ENCODE measurements around the gene NYAP1. TPM values are rescaled to one million over a fixed set of nuclear protein-coding genes. Genes with fewer than 3 reads are reported as not detected.

The NYAP1 gene
- total RNA-seq, 1 donor from 2014 or later = 1.2 TPM

- no peak for DNase-seq (ENCODE audit: low spot score)
Measured at GRCh38 chr7:100456562-100456961, 27.2 kb upstream of the NYAP1 start.

- DNase-seq (ENCODE audit: low spot score) = no peak
Measured at GRCh38 chr7:100457033-100457432, 26.7 kb upstream of the NYAP1 start.

DNA sequence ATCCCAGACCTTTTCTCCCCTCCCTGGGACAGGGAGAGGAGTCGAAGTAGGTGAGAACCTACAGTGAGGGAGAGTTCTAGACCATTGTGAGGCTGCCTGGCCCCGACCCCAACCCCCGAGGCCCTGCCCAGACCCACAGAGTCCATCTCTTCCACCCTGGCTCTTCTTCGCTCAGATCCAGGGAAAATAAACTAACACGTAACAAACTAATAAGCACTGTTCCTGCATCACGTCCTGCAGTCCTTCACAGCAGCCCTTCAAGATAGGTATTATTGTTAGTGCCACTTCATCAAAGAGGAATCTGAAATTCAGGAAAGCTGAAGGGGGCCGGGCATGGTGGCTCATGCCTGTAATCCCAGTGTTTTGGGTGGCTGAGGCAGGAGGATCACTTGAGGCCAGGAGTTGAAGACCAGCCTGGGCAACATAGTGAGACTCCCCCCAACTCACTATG lies 19.5 kb upstream of the NYAP1 start, which contains the start of gene SPACDR:
TSS of gene SPACDR (minus strand) at position 51 of the 451 bp plus-strand sequence. CDS start 235 bp downstream, outside the sequence.
- DNase-seq (ENCODE audit: low spot score) = no peak

DNA sequence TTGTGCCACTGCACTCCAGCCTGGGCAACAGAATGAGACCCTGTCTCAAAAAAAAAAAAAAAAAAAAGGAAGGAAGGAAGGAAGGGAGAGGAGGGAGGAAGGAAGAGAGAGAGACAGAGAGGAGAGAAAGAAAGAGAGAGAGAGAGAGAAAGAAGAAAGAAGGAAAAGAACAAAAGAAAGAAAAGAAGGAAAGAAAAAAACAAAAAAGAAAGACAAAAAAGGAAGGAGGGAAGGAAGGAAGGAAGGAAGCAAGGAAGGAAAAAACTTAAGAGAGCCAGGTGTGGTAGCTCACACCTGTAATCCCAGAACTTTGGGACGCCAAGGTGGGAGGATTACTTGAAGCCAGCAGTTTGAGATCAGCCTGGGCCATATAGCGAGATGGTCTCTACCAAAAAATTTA lies 18.9 kb upstream of the NYAP1 start:
- DNase-seq (ENCODE audit: low spot score) = no peak

DNA sequence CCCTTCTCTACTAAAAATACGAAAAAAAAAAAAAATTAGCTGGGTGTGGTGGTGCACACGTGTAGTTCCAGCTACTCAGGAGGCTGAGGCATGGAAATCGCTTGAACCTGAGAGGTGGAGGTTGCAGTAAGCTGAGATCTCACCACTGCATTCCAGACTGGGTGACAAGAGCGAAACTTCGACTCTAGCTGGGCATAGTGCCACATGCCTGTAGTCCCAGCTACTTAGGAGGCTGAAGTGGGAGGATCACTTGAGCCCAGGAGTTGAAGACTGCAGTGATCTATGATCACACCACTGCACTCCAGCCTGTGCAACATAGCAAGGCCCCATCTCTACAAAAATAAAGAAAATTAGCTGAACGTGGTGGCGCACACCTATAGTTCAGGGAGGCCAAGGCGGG lies 18.4 kb upstream of the NYAP1 start:
- no peak for DNase-seq (ENCODE audit: low spot score)

GRCh38 chr7:100465702-100466311 lies 17.9 kb upstream of the NYAP1 start:
- DNase-seq (ENCODE audit: low spot score) = no peak

- DNase-seq (ENCODE audit: low spot score) = no peak
Measured at GRCh38 chr7:100466653-100467605, 16.8 kb upstream of the NYAP1 start.

GRCh38 chr7:100467638-100468373 lies 15.9 kb upstream of the NYAP1 start:
- no peak for DNase-seq (ENCODE audit: low spot score)

DNA sequence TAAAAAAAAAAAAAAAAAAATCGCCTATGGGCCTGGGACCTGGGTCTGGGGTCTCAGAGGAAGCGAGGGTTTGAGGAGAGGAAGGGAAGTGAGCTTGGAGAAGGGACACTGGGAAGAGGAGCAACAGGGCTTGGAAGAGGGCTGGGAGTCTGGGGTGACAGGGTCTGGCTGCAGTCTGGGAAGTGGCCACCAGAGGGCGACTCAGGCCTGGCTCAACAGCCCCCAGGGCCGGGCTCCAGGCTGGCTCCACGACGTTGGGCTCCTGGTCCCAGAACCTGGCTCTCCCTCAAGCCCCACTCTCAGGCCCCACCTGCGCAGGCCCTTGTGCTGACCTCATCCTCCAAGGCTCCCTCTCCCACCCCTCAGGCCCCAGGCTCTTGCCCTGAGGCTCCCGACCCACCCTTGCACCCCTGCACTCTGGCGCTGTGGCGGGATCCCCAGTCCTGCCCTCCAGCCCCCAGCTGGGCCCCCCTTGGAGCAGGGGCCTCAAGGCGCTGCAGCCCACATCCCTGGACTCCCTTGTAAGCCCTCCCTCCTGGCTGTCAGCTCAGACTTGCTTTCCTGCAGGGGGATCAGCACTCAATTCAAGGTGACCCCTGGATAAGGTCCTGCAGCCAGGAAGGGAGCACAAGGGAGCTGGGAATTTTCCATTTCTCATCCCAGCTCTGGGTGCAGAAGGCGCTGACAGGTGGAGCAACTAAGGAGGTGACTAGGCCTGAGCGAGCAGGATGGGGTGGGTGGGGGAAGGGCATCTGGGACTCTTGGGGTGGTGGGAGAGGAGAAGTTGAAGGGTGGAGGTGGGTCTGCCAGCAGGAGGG lies 14.3 kb upstream of the NYAP1 start:
- peak; percentile 95 for DNase-seq (ENCODE audit: low spot score)

GRCh38 chr7:100471021-100471420 lies 12.7 kb upstream of the NYAP1 start:
- DNase-seq (ENCODE audit: low spot score) = no peak

DNA sequence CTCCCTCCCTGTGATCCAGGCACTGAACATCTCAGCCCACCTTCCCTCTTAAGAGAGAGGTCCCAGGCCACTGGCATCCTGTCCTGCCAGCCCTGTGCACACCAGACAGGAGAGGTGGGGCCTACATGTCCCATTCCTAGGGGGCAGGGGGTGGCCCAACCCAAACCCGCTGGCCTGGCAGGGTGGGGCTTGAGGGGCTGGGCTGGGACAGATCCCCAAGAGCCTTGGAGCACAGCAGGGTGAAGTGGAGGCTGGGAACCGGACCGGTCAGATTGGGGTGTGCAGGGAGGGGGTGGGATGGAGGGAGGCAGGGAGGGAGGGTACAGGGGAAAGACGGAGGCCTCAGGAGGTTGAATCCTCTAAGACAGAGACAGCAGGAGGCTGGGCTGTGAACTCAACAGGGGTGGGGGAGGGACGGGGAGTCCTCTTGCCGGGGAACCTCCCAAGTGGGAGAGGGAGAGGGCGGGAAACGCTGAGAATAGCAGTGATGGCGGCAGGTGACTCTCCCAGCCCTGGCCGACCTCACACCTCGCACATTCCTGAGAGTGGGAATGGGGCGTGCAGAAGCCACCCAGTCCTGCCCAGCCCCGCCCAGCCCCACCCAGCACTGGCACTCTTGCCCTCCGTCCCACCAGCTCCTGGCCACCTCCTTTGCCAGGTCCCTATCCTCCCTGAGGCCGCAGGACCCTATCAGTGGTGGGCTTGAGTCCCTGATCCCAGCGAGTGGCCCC lies 11.4 kb upstream of the NYAP1 start:
- DNase-seq (ENCODE audit: low spot score) = no peak

DNA sequence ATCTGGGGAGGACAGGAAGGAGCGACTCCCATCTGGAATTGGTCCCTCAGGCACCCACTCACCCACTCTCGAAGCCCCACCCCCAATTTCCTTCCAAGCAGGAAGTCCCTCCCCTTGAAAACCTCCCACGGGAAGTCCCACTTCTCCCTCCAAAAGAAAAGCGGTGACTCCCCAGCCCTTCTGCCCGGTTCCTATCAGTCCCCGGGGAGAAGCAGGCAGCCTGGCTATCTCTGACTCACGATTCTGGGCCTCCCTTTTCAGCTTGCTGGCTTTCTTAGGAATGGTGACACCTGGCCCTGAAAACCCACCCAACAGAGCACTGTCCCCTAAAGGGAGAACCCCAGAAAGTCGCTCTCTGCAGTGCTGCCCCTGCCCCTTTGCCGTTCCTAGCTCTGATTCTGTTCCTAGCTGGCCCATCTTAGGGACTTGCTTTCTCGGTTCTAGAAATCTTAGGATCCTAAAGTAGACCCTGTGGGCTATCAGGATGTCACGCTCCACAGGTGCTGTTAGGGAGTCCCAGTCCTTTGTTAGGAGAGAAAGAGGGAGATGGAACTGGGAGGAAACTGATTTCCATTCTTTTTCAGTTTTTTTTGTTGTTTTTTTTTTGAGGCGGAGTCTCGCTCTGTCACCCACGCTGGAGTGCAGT lies 10.8 kb upstream of the NYAP1 start:
- no peak for DNase-seq (ENCODE audit: low spot score)

DNA sequence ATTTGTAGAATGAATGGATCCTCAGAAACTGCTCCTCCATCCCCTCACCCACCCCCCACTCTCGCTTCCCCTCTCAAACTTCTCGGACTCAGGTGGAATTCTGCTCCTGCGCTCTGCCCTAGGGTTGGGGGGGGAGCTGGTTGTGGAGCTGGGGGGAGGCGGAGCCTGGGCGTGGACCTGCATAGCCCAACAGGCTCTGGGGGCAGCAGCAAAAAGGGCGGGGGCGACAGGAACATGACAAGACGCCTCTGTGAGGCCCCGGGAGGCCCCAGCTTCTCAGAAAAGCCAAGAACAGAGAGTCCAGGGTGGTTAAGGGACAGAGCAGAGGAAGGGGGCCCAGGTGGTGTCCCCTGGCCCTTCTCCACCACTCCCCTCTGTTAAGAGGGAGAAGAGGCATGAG lies 8.2 kb upstream of the NYAP1 start:
- no peak for DNase-seq (ENCODE audit: low spot score)

- DNase-seq (ENCODE audit: low spot score) = no peak
Measured at GRCh38 chr7:100476101-100476780, 7.5 kb upstream of the NYAP1 start.

DNA sequence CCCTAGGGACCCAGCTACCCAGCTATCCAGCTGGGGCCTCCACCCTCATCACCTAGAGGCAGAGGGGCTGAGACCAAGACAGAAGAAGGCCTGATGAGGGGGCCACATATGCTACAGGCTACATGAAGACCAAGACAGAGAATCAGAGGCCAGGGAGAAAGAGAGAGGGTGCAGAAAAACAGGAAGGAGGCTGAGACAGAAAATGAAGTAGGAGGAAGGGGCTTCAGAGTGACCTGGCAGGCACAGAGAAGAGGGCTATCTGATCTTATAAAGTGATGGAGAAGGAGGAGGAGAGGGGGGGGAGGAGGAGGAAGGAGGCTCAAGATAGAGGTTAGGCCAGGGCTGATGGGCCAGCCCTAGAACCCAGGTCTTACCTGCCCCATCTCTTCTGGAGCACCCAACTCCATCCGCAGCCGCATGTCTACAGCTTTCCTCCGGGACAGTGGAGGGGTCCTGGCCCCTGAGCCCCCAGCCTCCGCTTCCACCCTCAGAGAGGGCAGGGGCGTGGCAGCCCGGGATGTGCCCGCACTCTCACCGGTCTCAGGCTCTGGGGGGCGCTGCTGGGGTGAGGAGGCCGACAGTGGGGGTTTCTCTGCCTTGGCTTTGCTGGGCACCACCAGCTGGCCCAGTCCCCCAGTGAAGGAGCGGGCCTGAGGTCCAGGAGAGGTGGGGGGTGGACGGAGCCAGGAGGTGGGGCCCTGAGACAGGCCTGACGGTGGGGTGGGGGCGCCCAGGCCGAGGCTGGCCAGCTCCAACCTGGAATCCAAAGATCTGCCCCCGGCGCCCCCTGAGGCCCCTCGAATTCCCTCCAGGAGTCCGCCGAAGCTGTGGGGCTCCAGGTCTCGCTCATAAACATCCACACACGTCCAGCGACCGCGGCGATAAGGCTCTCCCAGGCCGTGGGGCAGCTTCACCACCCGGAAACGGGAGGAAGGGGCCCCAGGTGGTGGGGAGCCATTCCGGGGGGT lies 6.5 kb upstream of the NYAP1 start:
- no peak for DNase-seq (ENCODE audit: low spot score)

DNA sequence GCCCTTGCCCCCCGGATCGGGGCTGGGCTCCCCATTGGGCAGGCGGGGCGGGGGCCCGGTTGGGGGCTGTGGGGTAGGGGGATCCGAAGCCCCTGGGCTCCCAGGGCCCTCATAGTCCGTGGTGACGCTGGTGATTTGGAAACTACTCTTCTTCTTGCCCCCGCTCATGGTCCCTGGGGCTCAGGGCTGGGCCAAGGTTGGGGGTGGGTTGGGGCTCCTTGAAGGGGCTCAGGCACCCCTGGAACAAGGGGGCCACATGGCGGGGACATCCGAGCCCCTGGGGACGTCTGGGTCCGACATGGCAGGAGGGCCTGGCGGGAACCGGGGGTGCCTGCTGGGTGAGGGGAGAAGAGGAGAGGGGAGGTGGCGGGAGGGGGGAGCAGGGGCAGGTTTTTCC lies 5.9 kb upstream of the NYAP1 start:
- DNase-seq (ENCODE audit: low spot score) = no peak

DNA sequence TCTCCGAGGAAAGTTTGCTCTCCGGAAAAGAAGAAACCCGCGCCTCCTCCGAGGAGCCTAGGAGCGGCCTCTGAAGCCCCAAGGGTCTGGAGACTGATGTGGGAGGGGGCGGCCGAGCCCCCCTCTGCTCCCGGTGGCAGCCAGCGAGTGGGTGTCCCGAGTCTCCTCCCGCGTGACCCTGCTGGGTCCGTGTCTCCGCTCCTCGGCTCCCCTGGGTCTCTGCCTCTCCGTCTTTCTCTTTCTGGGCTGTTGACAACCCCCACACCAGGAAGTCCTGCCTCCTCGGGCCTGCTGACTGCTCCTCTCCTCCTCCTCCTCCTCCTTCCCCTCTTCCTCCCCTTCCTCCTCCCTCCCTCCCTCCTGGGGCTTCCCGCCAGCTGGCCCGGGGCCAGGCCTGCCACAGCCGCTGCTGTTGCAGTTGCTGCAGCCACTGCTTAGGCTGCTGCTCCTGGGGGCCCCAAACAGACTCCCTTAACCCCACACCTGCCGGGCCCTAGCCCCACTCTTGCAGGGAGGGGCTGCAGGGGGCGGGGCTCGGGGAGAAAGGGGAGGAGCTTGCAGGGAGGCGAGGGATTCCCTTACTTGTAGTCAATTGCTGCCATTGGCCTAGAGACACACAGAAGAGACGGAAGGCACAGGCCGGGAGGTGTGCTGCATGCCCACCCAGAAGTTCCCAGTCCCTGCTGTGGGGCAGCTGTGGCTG lies 4.6 kb upstream of the NYAP1 start, which contains the start of gene TSC22D4:
TSS of gene TSC22D4 (minus strand) at position 257 of the 703 bp plus-strand sequence. CDS start 1,176 bp downstream, outside the sequence.
- peak; percentile 97 for DNase-seq (ENCODE audit: low spot score)

All from mesenteric fat pad (tissue), 1 donor.